Rectal smooth muscle tissue (tissue), 1 donor: ENCODE measurements around the gene LANCL1.
"Not testable (repeated sequence)": the region's sequence is repeated elsewhere in the genome, so short reads cannot be mapped to it uniquely, and the experiment has no call there.

Source experiments
- H3K27ac ChIP-seq: one replicate; pipeline ENCODE4 v1.7.0; 2013; ENCODE audit warnings: low read depth, low read length, inconsistent platforms
- H3K27me3 ChIP-seq: one replicate; pipeline ENCODE4 v1.7.0; 2013; ENCODE audit warnings: low read length; ENCODE audit not compliant: control insufficient read depth, insufficient read depth
- H3K36me3 ChIP-seq: one replicate; pipeline ENCODE4 v1.7.0; 2013; ENCODE audit warnings: low read length; ENCODE audit not compliant: control insufficient read depth, insufficient read depth
- H3K4me1 ChIP-seq: one replicate; pipeline ENCODE4 v1.7.0; 2013; ENCODE audit warnings: low read length; ENCODE audit not compliant: control insufficient read depth, insufficient read depth
- H3K4me3 ChIP-seq: one replicate; pipeline ENCODE4 v1.7.0; 2013; ENCODE audit warnings: low read length
- H3K9ac ChIP-seq: one replicate; pipeline ENCODE4 v1.7.0; 2013; ENCODE audit warnings: low read length

LANCL1 gene

GRCh38 chr2:210428393-210429179, 48.0 kb downstream of the LANCL1 start:
- Histone ChIP-seq H3K36me3 (no peaks in the 10 kb centered on the region), H3K27me3 (no peaks in the 10 kb centered on the region), H3K4me1 (peaks cover 2% of the 10 kb centered on the region), H3K27ac (peak overlapping the region; percentile 54), H3K9ac (no peak overlapping the region), H3K4me3 (no peak overlapping the region)

GRCh38 chr2:210427309-210427708, 49.2 kb downstream of the LANCL1 start:
- H3K4me1 ChIP-seq, H3K27me3 ChIP-seq, H3K27ac ChIP-seq, H3K4me3 ChIP-seq, H3K9ac ChIP-seq, H3K36me3 ChIP-seq: not testable (repeated sequence)

DNA sequence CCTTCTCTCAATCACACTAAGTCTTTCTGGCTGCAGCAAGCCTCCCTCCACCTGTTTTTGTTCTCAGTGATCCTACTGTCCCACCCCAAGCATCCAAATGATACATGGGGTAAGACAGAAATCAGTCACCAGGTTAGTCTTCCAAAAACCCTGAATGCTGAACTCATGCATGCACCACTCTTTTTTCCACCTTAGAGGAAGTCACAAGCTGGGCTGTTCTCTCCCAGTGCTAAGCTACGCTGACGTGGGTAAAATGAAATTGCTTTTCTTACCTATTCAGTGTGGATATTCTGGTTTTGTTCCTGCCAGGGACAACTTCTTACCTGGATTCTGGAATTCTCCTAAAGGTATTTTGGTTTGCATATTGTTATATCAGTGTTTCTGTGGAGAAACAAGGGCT, 54.2 kb downstream of the LANCL1 start:
- Histone ChIP-seq H3K9ac (no peak overlapping the region), H3K27me3 (no peaks in the 10 kb centered on the region)

GRCh38 chr2:210421916-210422315, 54.6 kb downstream of the LANCL1 start:
- Histone ChIP-seq H3K36me3 (no peaks in the 10 kb centered on the region), H3K4me1 (no peaks in the 10 kb centered on the region), H3K4me3 (no peak overlapping the region), H3K9ac (no peak overlapping the region), H3K27me3 (no peaks in the 10 kb centered on the region), H3K27ac (no peak overlapping the region)

More for the DNA sequence above, 54.2 kb downstream of the LANCL1 start:
- H3K27ac ChIP-seq, result no peak overlapping the region
- H3K4me3 ChIP-seq, result no peak overlapping the region
- no peaks in the 10 kb centered on the region for H3K36me3 ChIP-seq
- no peaks in the 10 kb centered on the region for H3K4me1 ChIP-seq

- H3K27ac ChIP-seq, result no peak overlapping the region
- H3K4me3 ChIP-seq, result no peak overlapping the region
- H3K36me3 ChIP-seq, result no peaks in the 10 kb centered on the region
- no peaks in the 10 kb centered on the region for H3K4me1 ChIP-seq
- no peak overlapping the region for H3K9ac ChIP-seq
- H3K27me3 ChIP-seq, result no peaks in the 10 kb centered on the region
These were observed 63.9 kb downstream of the LANCL1 start for GRCh38 chr2:210412660-210413059.

DNA sequence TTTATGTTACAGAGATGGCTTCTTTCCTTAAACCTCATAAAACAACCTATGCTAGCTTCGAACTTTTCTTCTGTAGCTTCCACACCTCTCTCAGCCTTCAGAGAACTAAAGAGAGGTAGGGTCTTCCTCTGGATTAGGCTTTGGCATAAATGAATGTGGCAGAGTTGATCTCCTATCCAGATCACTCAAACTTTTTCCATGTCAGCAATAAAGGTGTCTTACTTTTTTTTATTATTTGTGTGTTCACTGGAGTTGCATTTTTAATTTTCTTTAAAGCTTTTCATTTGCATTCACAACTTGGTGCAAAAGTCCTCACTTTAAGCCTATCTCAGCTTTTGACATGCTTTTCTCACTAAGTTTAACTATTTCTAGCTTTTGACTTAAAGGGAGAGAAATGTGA, 66.0 kb downstream of the LANCL1 start:
- Histone ChIP-seq H3K27me3 (no peaks in the 10 kb centered on the region), H3K36me3 (no peaks in the 10 kb centered on the region), H3K4me1 (no peaks in the 10 kb centered on the region), H3K9ac (no peak overlapping the region), H3K27ac (no peak overlapping the region), H3K4me3 (no peak overlapping the region)

- Histone ChIP-seq H3K27ac (no peak overlapping the region), H3K36me3 (no peaks in the 10 kb centered on the region), H3K4me1 (no peaks in the 10 kb centered on the region), H3K27me3 (no peaks in the 10 kb centered on the region), H3K4me3 (no peak overlapping the region), H3K9ac (no peak overlapping the region)
These were observed 77.0 kb downstream of the LANCL1 start for GRCh38 chr2:210399440-210400041.

DNA sequence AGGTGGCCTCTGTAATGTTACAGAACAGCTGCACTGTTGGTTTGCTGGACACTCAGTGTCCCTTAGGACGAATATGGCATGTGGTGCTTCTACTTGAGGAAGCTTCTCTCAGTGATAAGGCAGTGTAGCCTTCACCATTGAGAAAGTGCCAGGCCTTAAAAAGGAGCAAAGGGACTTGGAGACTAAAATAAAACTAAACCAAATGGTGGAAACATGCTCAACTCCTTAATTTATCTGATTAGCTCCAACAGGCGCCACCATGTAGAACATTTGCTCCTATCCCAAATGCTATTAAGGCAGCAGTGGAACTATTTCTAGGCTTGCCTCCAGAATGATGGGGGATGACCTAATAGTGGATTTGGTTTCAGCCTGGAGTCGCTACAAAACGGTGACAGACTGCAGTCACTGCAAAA, 84.1 kb downstream of the LANCL1 start:
- no peaks in the 10 kb centered on the region for H3K36me3 ChIP-seq
- no peak overlapping the region for H3K9ac ChIP-seq
- no peaks in the 10 kb centered on the region for H3K27me3 ChIP-seq
- H3K4me1 ChIP-seq, result no peaks in the 10 kb centered on the region
- no peak overlapping the region for H3K27ac ChIP-seq
- no peak overlapping the region for H3K4me3 ChIP-seq

GRCh38 chr2:210389856-210390255, 86.7 kb downstream of the LANCL1 start:
- H3K9ac ChIP-seq, result no peak overlapping the region
- H3K4me3 ChIP-seq, result no peak overlapping the region
- no peaks in the 10 kb centered on the region for H3K36me3 ChIP-seq
- no peaks in the 10 kb centered on the region for H3K4me1 ChIP-seq
- H3K27me3 ChIP-seq, result no peaks in the 10 kb centered on the region
- H3K27ac ChIP-seq, result no peak overlapping the region

DNA sequence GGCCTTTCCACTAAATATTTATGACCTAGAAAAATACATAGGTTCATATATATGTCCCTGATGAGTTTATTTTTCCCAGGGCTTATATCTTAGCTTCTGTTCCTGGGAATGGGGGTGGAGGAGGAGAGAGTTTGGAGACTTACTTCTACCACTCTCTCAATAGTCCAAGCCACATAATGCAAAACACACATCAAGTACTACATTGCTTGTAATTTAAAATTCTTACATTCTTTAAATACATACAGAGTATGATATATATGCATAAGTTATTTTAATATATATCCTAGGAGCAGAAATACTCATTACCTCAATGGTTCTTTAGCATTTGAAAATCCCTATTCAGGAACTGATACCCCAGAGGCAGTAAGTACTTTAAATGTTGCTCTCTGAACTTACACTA, 88.4 kb downstream of the LANCL1 start:
- no peaks in the 10 kb centered on the region for H3K36me3 ChIP-seq
- H3K27me3 ChIP-seq, result no peaks in the 10 kb centered on the region
- no peak overlapping the region for H3K27ac ChIP-seq
- no peak overlapping the region for H3K4me3 ChIP-seq
- no peaks in the 10 kb centered on the region for H3K4me1 ChIP-seq
- no peak overlapping the region for H3K9ac ChIP-seq

DNA sequence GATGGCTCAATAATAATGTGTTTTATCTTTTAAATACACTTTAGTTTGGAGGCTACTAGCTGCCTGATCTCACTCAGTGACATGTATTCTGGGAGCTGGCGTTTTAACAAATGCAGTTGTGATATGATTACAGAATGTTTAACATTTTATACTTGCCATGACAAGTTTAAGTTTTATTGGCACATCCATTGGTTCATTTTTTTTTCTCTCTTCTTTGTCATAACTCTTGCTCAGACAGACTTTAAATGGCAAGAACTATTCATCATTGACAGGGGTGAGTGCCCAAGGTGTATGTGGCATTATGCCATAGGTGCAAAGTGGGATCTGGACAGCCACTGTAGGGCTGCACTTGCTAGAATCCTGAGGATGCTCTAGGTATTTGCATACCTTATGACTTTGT, 89.5 kb downstream of the LANCL1 start:
- no peak overlapping the region for H3K9ac ChIP-seq
- H3K4me1 ChIP-seq, result no peaks in the 10 kb centered on the region
- no peaks in the 10 kb centered on the region for H3K27me3 ChIP-seq
- H3K4me3 ChIP-seq, result no peak overlapping the region
- H3K27ac ChIP-seq, result no peak overlapping the region
- H3K36me3 ChIP-seq, result no peaks in the 10 kb centered on the region
